HT1080 (cell line): ENCODE results near the gene LBH. TPM values are rescaled to one million over a fixed set of nuclear protein-coding genes. Genes with fewer than 3 reads are reported as not detected.

Experiments
- DNase-seq: peaks from one replicate; pipeline ENCODE4 v3.0.0-alpha.2; 2015; ENCODE audit warnings: low read depth
- total RNA-seq: library from RNA; depleted of rRNA; stranded (reverse); fragments of >200 nt; shearing (Covaris generic); gene quantifications from 2 replicates; pipeline ENCODE4 v1.2.3, GENCODE V29; 2014

LBH gene
- total RNA-seq, 1 experiment from 2014 or later: 10.1 TPM

- DNase-seq: no peak
These were observed 15.2 kb upstream of the LBH start for GRCh38 chr2:30216157-30216556.

- DNase-seq: no peak
These were observed 13.5 kb upstream of the LBH start for GRCh38 chr2:30217644-30218337.

GRCh38 chr2:30218338-30218713, 13.0 kb upstream of the LBH start:
- DNase-seq: no peak

GRCh38 chr2:30218814-30219213, 12.5 kb upstream of the LBH start:
- no peak for DNase-seq

GRCh38 chr2:30219886-30220875, 11.2 kb upstream of the LBH start:
- no peak for DNase-seq

GRCh38 chr2:30221531-30221930, 9.8 kb upstream of the LBH start:
- no peak for DNase-seq

- DNase-seq: no peak
These were observed 9.3 kb upstream of the LBH start for GRCh38 chr2:30222031-30222430.

GRCh38 chr2:30222636-30223360, 8.5 kb upstream of the LBH start:
- DNase-seq: no peak

- no peak for DNase-seq
These were observed 7.9 kb upstream of the LBH start for GRCh38 chr2:30223413-30223874.

- DNase-seq: no peak
These were observed 7.2 kb upstream of the LBH start for GRCh38 chr2:30224151-30224550.

- peak; percentile 71 for DNase-seq
These were observed 6.1 kb upstream of the LBH start for GRCh38 chr2:30225131-30225762.

GRCh38 chr2:30226144-30227032, 4.9 kb upstream of the LBH start:
- DNase-seq: no peak

GRCh38 chr2:30229596-30229995, 1.7 kb upstream of the LBH start:
- no peak for DNase-seq

GRCh38 chr2:30230497-30231211, 680 bp upstream of the LBH start:
- DNase-seq: no peak

- DNase-seq: peak; percentile 49
These were observed 864 bp downstream of the LBH start for GRCh38 chr2:30231996-30232800.

- no peak for DNase-seq
These were observed 1.4 kb downstream of the LBH start for GRCh38 chr2:30232801-30233130.

- no peak for DNase-seq
These were observed 2.1 kb downstream of the LBH start for GRCh38 chr2:30233271-30234009.
